ENCODE results near the gene USO1. TPM values are rescaled to one million over a fixed set of nuclear protein-coding genes. Genes with fewer than 3 reads are reported as not detected.

The USO1 gene
- total and polyA plus RNA-seq, 2 experiments from 2014 or later, result 74.2 to 117 TPM

GRCh38 chr4:75737398-75737797, 13.0 kb downstream of the USO1 start:
- H3K79me2 ChIP-seq (ENCODE audit: insufficient read depth), result peaks cover 100% of the 10 kb centered on the region
- H4K20me1 ChIP-seq (ENCODE audit: insufficient read depth), result peaks cover 7% of the 10 kb centered on the region; the same call in 1 of the 2 replicates
- H3K4me3 ChIP-seq, result no peak overlapping the region
- H3K4me2 ChIP-seq (ENCODE audit: unreplicated experiment), result no peak overlapping the region
- H3F3A ChIP-seq (ENCODE audit: insufficient read depth), result peaks cover 8% of the 10 kb centered on the region; the same call in 1 of the 2 replicates
- no peak overlapping the region for H3K27ac ChIP-seq
- no peaks in the 10 kb centered on the region for H3K9me3 ChIP-seq (ENCODE audit: low read depth)
- TF ChIP-seq EZH2phosphoT487 (IDR thresholded peaks at IDR 0.05; ENCODE audit: insufficient read depth, low read depth), result no peak
- no peak for TF ChIP-seq EZH2 (IDR thresholded peaks at IDR 0.05; ENCODE audit: insufficient read depth, poor library complexity, severe bottlenecking)
- no peaks in the 10 kb centered on the region for H3K4me1 ChIP-seq (ENCODE audit: insufficient read depth)
- no peak overlapping the region for H2AFZ ChIP-seq
- in situ Hi-C loops (cut with MboI), result no loop called here
- WGBS, 2 experiments (ENCODE audit: low coverage in 1 of 2, low lambda C conversion rate in 2 of 2, missing lambda C conversion rate in 2 of 2), result 95 to 100% methylated on average over 2 of the region's 2 CpGs
- no peak for DNase-seq
- no peaks in the 10 kb centered on the region for H3K27me3 ChIP-seq (replicated peaks; ENCODE audit: insufficient read depth)
- no peak overlapping the region for H3K9ac ChIP-seq
- 0 out of 2 replicates have a peak, but pooled peaks cover 2% of the 10 kb centered on the region for H3K36me3 ChIP-seq (ENCODE audit: low read depth)
- H3K9me2 ChIP-seq (ENCODE audit: insufficient read depth), result no peaks in the 10 kb centered on the region

- Histone ChIP-seq H3K9ac (no peak overlapping the region), H3K27ac (no peak overlapping the region), H3F3A (ENCODE audit: insufficient read depth) (peaks cover 21% of the 10 kb centered on the region; the same call in 1 of the 2 replicates), H3K4me1 (ENCODE audit: insufficient read depth) (peaks cover 14% of the 10 kb centered on the region), H3K27me3 (replicated peaks; ENCODE audit: insufficient read depth) (no peaks in the 10 kb centered on the region), H3K9me3 (ENCODE audit: low read depth) (no peaks in the 10 kb centered on the region), H2AFZ (no peak overlapping the region), H3K36me3 (ENCODE audit: low read depth) (no peaks in the 10 kb centered on the region), H3K79me2 (ENCODE audit: insufficient read depth) (peaks cover 100% of the 10 kb centered on the region), H3K4me3 (no peak overlapping the region), H3K4me2 (ENCODE audit: unreplicated experiment) (no peak overlapping the region), H4K20me1 (ENCODE audit: insufficient read depth) (peaks cover 8% of the 10 kb centered on the region; the same call in 1 of the 2 replicates), H3K9me2 (ENCODE audit: insufficient read depth) (no peaks in the 10 kb centered on the region)
- WGBS, 2 experiments (ENCODE audit: low coverage in 1 of 2, low lambda C conversion rate in 2 of 2, missing lambda C conversion rate in 2 of 2), result 90 to 97% methylated on average over 2 of the region's 2 CpGs
- DNase-seq, result peak; percentile 17
- in situ Hi-C loops (cut with MboI), result no loop called here
- TF ChIP-seq EZH2 (IDR thresholded peaks at IDR 0.05; ENCODE audit: insufficient read depth, poor library complexity, severe bottlenecking) (no peak), EZH2phosphoT487 (IDR thresholded peaks at IDR 0.05; ENCODE audit: insufficient read depth, low read depth) (no peak)
Observed at GRCh38 chr4:75741027-75741426, 16.6 kb downstream of the USO1 start.

DNA sequence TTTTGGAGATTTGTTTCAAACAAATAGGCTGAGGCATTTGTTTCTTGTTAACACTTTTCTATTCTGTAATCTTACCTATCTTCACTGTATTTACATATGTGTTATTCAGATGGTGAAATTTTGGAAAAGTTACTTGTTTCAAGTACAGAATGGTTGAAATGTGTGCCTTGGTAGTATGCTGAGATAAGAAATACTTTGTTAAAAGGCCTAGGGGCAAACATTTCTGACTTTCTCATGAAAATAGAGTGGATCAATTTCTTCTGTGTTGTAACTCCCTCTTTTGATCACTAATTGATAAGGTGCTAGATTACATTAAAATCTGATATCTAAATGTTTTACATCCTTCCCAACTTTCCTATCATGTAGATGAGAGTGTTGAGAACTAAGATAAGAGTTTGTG, 18.1 kb downstream of the USO1 start:
- Histone ChIP-seq H3K27ac (no peak overlapping the region), H3K79me2 (ENCODE audit: insufficient read depth) (peaks cover 100% of the 10 kb centered on the region), H4K20me1 (ENCODE audit: insufficient read depth) (peaks cover 11% of the 10 kb centered on the region; the same call in 1 of the 2 replicates), H2AFZ (no peak overlapping the region), H3K4me1 (ENCODE audit: insufficient read depth) (peaks cover 14% of the 10 kb centered on the region), H3K27me3 (replicated peaks; ENCODE audit: insufficient read depth) (no peaks in the 10 kb centered on the region), H3F3A (ENCODE audit: insufficient read depth) (peaks cover 21% of the 10 kb centered on the region; the same call in 1 of the 2 replicates), H3K9me3 (ENCODE audit: low read depth) (no peaks in the 10 kb centered on the region), H3K9me2 (ENCODE audit: insufficient read depth) (no peaks in the 10 kb centered on the region), H3K9ac (no peak overlapping the region), H3K4me3 (no peak overlapping the region), H3K36me3 (ENCODE audit: low read depth) (no peaks in the 10 kb centered on the region), H3K4me2 (ENCODE audit: unreplicated experiment) (no peak overlapping the region)
- TF ChIP-seq EZH2phosphoT487 (IDR thresholded peaks at IDR 0.05; ENCODE audit: insufficient read depth, low read depth) (no peak), EZH2 (IDR thresholded peaks at IDR 0.05; ENCODE audit: insufficient read depth, poor library complexity, severe bottlenecking) (no peak)
- no peak for DNase-seq
- in situ Hi-C loops (cut with MboI), result no loop called here

- H3K27ac ChIP-seq, result peak overlapping the region; percentile 47
- H3K9ac ChIP-seq, result 0 out of 2 replicates have a peak overlapping the region, but pooled peaks have one; percentile 3
- in situ Hi-C loops (cut with MboI), result no loop called here
- WGBS, 2 experiments (ENCODE audit: low coverage in 1 of 2, low lambda C conversion rate in 2 of 2, missing lambda C conversion rate in 2 of 2), result 44 to 51% methylated on average over 2 of the region's 2 CpGs
- no peak overlapping the region for H2AFZ ChIP-seq
- peak; percentile 87 for DNase-seq
- H3K4me1 ChIP-seq (ENCODE audit: insufficient read depth), result peaks cover 14% of the 10 kb centered on the region
- H3F3A ChIP-seq (ENCODE audit: insufficient read depth), result peaks cover 21% of the 10 kb centered on the region; the same call in 1 of the 2 replicates
- H3K9me3 ChIP-seq (ENCODE audit: low read depth), result no peaks in the 10 kb centered on the region
- peak overlapping the region; percentile 45 for H3K4me2 ChIP-seq (ENCODE audit: unreplicated experiment)
- peaks cover 11% of the 10 kb centered on the region; the same call in 1 of the 2 replicates for H4K20me1 ChIP-seq (ENCODE audit: insufficient read depth)
- H3K79me2 ChIP-seq (ENCODE audit: insufficient read depth), result peaks cover 99% of the 10 kb centered on the region
- H3K9me2 ChIP-seq (ENCODE audit: insufficient read depth), result no peaks in the 10 kb centered on the region
- H3K27me3 ChIP-seq (replicated peaks; ENCODE audit: insufficient read depth), result no peaks in the 10 kb centered on the region
- no peaks in the 10 kb centered on the region for H3K36me3 ChIP-seq (ENCODE audit: low read depth)
- no peak overlapping the region for H3K4me3 ChIP-seq
- TF ChIP-seq EZH2 (IDR thresholded peaks at IDR 0.05; ENCODE audit: insufficient read depth, poor library complexity, severe bottlenecking) (no peak), EZH2phosphoT487 (IDR thresholded peaks at IDR 0.05; ENCODE audit: insufficient read depth, low read depth) (no peak)
Observed at GRCh38 chr4:75745161-75745560, 20.8 kb downstream of the USO1 start.
